ENCODE data around the gene IL12RB1. TPM values are rescaled to one million over a fixed set of nuclear protein-coding genes. Genes with fewer than 3 reads are reported as not detected.

The IL12RB1 gene
- total and polyA plus RNA-seq, 2 donors (not counting 3 experiments of a cell fraction or from before 2014, with no cell fraction given) = not detected

DNA sequence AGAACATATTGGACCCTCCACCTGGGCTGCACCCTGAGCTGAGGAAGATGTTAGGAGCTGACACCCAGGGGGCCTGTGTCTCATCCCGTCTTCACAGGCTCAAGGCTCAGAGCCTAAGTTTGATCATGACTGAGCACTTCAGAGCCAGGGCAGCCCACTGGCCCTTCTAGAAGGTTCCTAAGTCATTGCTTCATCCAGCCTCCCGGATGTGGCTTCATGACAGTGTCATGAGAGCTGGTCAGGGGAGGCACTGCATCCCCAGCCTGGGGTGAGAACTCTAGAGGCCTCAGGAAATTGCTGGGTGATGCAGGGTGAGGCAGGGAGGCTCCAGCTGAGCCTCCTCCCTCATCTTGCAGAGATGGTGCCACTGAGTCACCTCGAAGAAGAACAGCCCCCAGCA is 41.3 kb upstream of the IL12RB1 start:
- ChIA-PET CTCF (interaction anchor here (1.0 to 6.2 kb wide), 4 partner anchors 10 to 124 kb away, joined by 4 to 34 read pairs (median 6); no protein-coding TSS in a partner anchor), POLR2A (no interaction called here)
- FAIRE-seq (no peak), DNase-seq (ENCODE audit: low read depth, low spot score) (no peak)
- Histone ChIP-seq H3K9me1 (replicated peaks; ENCODE audit: control insufficient read depth, extremely low read depth, insufficient read depth, low read length) (no peaks in the 10 kb centered on the region), H3K9ac (replicated peaks; ENCODE audit: extremely low read depth, insufficient read depth, low read length) (no peak overlapping the region), H3K79me2 (ENCODE audit: control insufficient read depth, insufficient read depth, low read length) (no peaks in the 10 kb centered on the region), H3K27me3 (ENCODE audit: control insufficient read depth in 2 of 2, insufficient read depth in 2 of 2, low read length in 2 of 2) (no peaks in the 10 kb centered on the region), H3K4me1 (ENCODE audit: control insufficient read depth, extremely low read depth, insufficient read depth, low read length) (no peaks in the 10 kb centered on the region), H3K27ac (ENCODE audit: insufficient read depth, low read depth, low read length) (no peak overlapping the region), H2AFZ (ENCODE audit: low read depth, low read length) (no peak overlapping the region), H3K4me2 (ENCODE audit: insufficient read depth, low read length) (no peak overlapping the region), H3K36me3 (ENCODE audit: control insufficient read depth in 2 of 2, extremely low read depth in 1 of 2, insufficient read depth in 2 of 2, low read length in 2 of 2) (no peaks in the 10 kb centered on the region), H3K9me3 (replicated peaks; ENCODE audit: control insufficient read depth, insufficient read depth, low read length) (no peaks in the 10 kb centered on the region), H3K4me3 (replicated peaks in 1 of 3; ENCODE audit: insufficient read depth in 1 of 3, low read depth in 1 of 3, low read length in 3 of 3) (no peak overlapping the region), H4K20me1 (replicated peaks; ENCODE audit: control insufficient read depth, extremely low read depth, insufficient read depth, low read length) (no peaks in the 10 kb centered on the region)
- intact Hi-C loops (cut with micrococcal nuclease) = no loop called here
- no peak for TF ChIP-seq JUN (IDR thresholded peaks at IDR 0.05; ENCODE audit: borderline replicate concordance, insufficient read depth, insufficient read length, low read depth)
- TF ChIP-seq FOS (IDR thresholded peaks at IDR 0.05; ENCODE audit: borderline replicate concordance, insufficient read depth, low read length) = no peak
- no peak for TF ChIP-seq EZH2 (IDR thresholded peaks at IDR 0.05; ENCODE audit: borderline replicate concordance, low read depth, low read length, severe bottlenecking)
- no peak for TF ChIP-seq MYC (IDR thresholded peaks at IDR 0.05; ENCODE audit: low read depth, low read length)
- TF ChIP-seq, protein P1, sequence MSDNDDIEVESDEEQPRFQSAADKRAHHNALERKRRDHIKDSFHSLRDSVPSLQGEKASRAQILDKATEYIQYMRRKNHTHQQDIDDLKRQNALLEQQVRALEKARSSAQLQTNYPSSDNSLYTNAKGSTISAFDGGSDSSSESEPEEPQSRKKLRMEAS (IDR thresholded peaks at IDR 0.05; ENCODE audit: insufficient read depth, insufficient read length) = no peak
- TF ChIP-seq POLR2A (IDR thresholded peaks at IDR 0.05; ENCODE audit: low read depth, low read length) = no peak
- TF ChIP-seq GATA2 (IDR thresholded peaks at IDR 0.05; ENCODE audit: insufficient read depth, insufficient read length, low read depth, low read length) = no peak
- no peak for TF ChIP-seq POLR2AphosphoS5 (IDR thresholded peaks at IDR 0.05; ENCODE audit: insufficient read depth, low read depth, low read length)
- no TSS peak for BruUV-seq (replicated peaks)
- dilution Hi-C loops (cut with MboI; ENCODE audit: extremely low pct_ligation_motif_present, low sequenced_read_pairs) = no loop called here

DNA sequence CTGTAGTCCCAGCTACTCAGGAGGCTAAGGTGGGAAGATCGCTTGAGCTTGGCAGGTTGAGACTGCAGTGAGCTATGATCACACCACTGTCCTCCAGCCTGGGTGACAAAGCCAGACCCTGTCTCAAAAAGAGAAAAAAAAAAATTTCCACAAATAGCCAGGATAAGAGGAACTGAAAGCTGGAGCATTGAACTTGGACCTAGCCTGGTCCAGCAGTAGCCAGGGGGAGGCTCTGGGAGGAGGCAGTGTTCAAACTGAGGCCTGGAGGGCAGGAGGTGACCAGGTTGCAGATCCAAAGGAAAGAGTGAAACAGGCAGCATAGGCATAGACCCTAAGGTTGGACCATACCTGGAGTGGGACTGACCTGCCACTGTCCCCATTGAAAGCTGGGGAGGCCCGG is 39.4 kb upstream of the IL12RB1 start:
- Histone ChIP-seq H3K27me3 (ENCODE audit: control insufficient read depth in 2 of 2, insufficient read depth in 2 of 2, low read length in 2 of 2) (no peaks in the 10 kb centered on the region), H3K27ac (ENCODE audit: insufficient read depth, low read depth, low read length) (no peak overlapping the region), H3K4me3 (replicated peaks in 1 of 3; ENCODE audit: insufficient read depth in 1 of 3, low read depth in 1 of 3, low read length in 3 of 3) (no peak overlapping the region), H3K4me1 (ENCODE audit: control insufficient read depth, extremely low read depth, insufficient read depth, low read length) (no peaks in the 10 kb centered on the region), H4K20me1 (replicated peaks; ENCODE audit: control insufficient read depth, extremely low read depth, insufficient read depth, low read length) (no peaks in the 10 kb centered on the region), H2AFZ (ENCODE audit: low read depth, low read length) (no peak overlapping the region), H3K36me3 (ENCODE audit: control insufficient read depth in 2 of 2, extremely low read depth in 1 of 2, insufficient read depth in 2 of 2, low read length in 2 of 2) (no peaks in the 10 kb centered on the region), H3K9me1 (replicated peaks; ENCODE audit: control insufficient read depth, extremely low read depth, insufficient read depth, low read length) (no peaks in the 10 kb centered on the region), H3K9ac (replicated peaks; ENCODE audit: extremely low read depth, insufficient read depth, low read length) (no peak overlapping the region), H3K9me3 (replicated peaks; ENCODE audit: control insufficient read depth, insufficient read depth, low read length) (no peaks in the 10 kb centered on the region), H3K4me2 (ENCODE audit: insufficient read depth, low read length) (no peak overlapping the region), H3K79me2 (ENCODE audit: control insufficient read depth, insufficient read depth, low read length) (no peaks in the 10 kb centered on the region)
- POLR2A ChIA-PET = interaction anchor here (0.6 to 0.7 kb wide), 2 partner anchors 70 to 1843 kb away, joined by 4 to 5 read pairs; no protein-coding TSS in a partner anchor
- no peak for FAIRE-seq
- TF ChIP-seq GATA2 (IDR thresholded peaks at IDR 0.05; ENCODE audit: insufficient read depth, insufficient read length, low read depth, low read length) (no peak), FOS (IDR thresholded peaks at IDR 0.05; ENCODE audit: borderline replicate concordance, insufficient read depth, low read length) (no peak), EZH2 (IDR thresholded peaks at IDR 0.05; ENCODE audit: borderline replicate concordance, low read depth, low read length, severe bottlenecking) (no peak), JUN (IDR thresholded peaks at IDR 0.05; ENCODE audit: borderline replicate concordance, insufficient read depth, insufficient read length, low read depth) (no peak), POLR2A (IDR thresholded peaks at IDR 0.05; ENCODE audit: low read depth, low read length) (no peak), POLR2AphosphoS5 (IDR thresholded peaks at IDR 0.05; ENCODE audit: insufficient read depth, low read depth, low read length) (no peak), MYC (IDR thresholded peaks at IDR 0.05; ENCODE audit: low read depth, low read length) (no peak)
- TF ChIP-seq, protein P2, sequence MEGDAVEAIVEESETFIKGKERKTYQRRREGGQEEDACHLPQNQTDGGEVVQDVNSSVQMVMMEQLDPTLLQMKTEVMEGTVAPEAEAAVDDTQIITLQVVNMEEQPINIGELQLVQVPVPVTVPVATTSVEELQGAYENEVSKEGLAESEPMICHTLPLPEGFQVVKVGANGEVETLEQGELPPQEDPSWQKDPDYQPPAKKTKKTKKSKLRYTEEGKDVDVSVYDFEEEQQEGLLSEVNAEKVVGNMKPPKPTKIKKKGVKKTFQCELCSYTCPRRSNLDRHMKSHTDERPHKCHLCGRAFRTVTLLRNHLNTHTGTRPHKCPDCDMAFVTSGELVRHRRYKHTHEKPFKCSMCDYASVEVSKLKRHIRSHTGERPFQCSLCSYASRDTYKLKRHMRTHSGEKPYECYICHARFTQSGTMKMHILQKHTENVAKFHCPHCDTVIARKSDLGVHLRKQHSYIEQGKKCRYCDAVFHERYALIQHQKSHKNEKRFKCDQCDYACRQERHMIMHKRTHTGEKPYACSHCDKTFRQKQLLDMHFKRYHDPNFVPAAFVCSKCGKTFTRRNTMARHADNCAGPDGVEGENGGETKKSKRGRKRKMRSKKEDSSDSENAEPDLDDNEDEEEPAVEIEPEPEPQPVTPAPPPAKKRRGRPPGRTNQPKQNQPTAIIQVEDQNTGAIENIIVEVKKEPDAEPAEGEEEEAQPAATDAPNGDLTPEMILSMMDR (IDR thresholded peaks at IDR 0.05; ENCODE audit: extremely low read depth in 1 of 2, insufficient read depth in 1 of 2, low read depth in 1 of 2, low read length in 2 of 2) = no peak
- TF ChIP-seq, protein P1 (IDR thresholded peaks at IDR 0.05; ENCODE audit: insufficient read depth, insufficient read length) = no peak
- CTCF ChIA-PET = interaction anchor here (1.2 to 6.2 kb wide), 2 partner anchors 13 to 16 kb away, joined by 5 to 34 read pairs; no protein-coding TSS in a partner anchor
- dilution Hi-C loops (cut with MboI; ENCODE audit: extremely low pct_ligation_motif_present, low sequenced_read_pairs) (no loop called here), intact Hi-C loops (cut with micrococcal nuclease) (no loop called here)
- BruUV-seq (replicated peaks) = no TSS peak
- no peak for DNase-seq (ENCODE audit: low read depth, low spot score)

Data from endothelial cell of umbilical vein (primary cell).